ENCODE data around the gene ITGA8.
A peak's percentile ranks its signal among the peaks of the same experiment; 100 is the strongest.
"Not testable (repeated sequence)": the region's sequence is repeated elsewhere in the genome, so short reads cannot be mapped to it uniquely, and the experiment has no call there.

ITGA8 gene

GRCh38 chr10:15546606-15547005, 173.1 kb downstream of the ITGA8 start:
- no peak for DNase-seq

GRCh38 chr10:15545884-15546283, 173.8 kb downstream of the ITGA8 start:
- no peak for DNase-seq

- no peak for DNase-seq
These were observed 174.5 kb downstream of the ITGA8 start for GRCh38 chr10:15545266-15545665.

- DNase-seq, result no peak
These were observed 175.7 kb downstream of the ITGA8 start for GRCh38 chr10:15543994-15544393.

- DNase-seq, result no peak
These were observed 176.9 kb downstream of the ITGA8 start for GRCh38 chr10:15542817-15543216.

- DNase-seq, result no peak
These were observed 178.3 kb downstream of the ITGA8 start for GRCh38 chr10:15541376-15541775.

GRCh38 chr10:15540727-15541126, 179.0 kb downstream of the ITGA8 start:
- no peak for DNase-seq

GRCh38 chr10:15539262-15539661, 180.5 kb downstream of the ITGA8 start:
- no peak for DNase-seq

GRCh38 chr10:15534928-15535538, 184.7 kb downstream of the ITGA8 start:
- DNase-seq, result not testable (repeated sequence)

- DNase-seq, result no peak
These were observed 187.6 kb downstream of the ITGA8 start for GRCh38 chr10:15531927-15532722.

GRCh38 chr10:15528859-15529239, 190.9 kb downstream of the ITGA8 start:
- DNase-seq, result no peak

- no peak for DNase-seq
These were observed 193.0 kb downstream of the ITGA8 start for GRCh38 chr10:15526754-15527153.

GRCh38 chr10:15521328-15521903, 198.3 kb downstream of the ITGA8 start:
- DNase-seq, result no peak

- no peak for DNase-seq
These were observed 201.5 kb downstream of the ITGA8 start for GRCh38 chr10:15518250-15518649.

- no peak for DNase-seq
These were observed 203.3 kb downstream of the ITGA8 start for GRCh38 chr10:15516256-15517085.

GRCh38 chr10:15515202-15515601, 204.5 kb downstream of the ITGA8 start:
- peak in 11 of 14 donors; percentile 11 to 68 (median 36) for DNase-seq

GRCh38 chr10:15510963-15511362, 208.8 kb downstream of the ITGA8 start:
- DNase-seq, result no peak

- DNase-seq, result no peak
These were observed 214.4 kb downstream of the ITGA8 start for GRCh38 chr10:15505329-15505728.

GRCh38 chr10:15504101-15504840, 215.5 kb downstream of the ITGA8 start:
- no peak for DNase-seq

GRCh38 chr10:15494850-15495506, 224.7 kb downstream of the ITGA8 start:
- DNase-seq, result no peak

GRCh38 chr10:15491856-15492642, 227.7 kb downstream of the ITGA8 start:
- DNase-seq, result no peak
